DMS 273 (cell line): ENCODE results near the gene GOPC.

Experiments
- DNase-seq: peaks from one replicate; lab custom pipeline; 2025; ENCODE audit not compliant: unreplicated experiment; lab: John Stamatoyannopoulos, UW

GOPC gene

GRCh38 chr6:117550078-117550600 lies 52.2 kb downstream of the GOPC start:
- DNase-seq, result no peak

DNA sequence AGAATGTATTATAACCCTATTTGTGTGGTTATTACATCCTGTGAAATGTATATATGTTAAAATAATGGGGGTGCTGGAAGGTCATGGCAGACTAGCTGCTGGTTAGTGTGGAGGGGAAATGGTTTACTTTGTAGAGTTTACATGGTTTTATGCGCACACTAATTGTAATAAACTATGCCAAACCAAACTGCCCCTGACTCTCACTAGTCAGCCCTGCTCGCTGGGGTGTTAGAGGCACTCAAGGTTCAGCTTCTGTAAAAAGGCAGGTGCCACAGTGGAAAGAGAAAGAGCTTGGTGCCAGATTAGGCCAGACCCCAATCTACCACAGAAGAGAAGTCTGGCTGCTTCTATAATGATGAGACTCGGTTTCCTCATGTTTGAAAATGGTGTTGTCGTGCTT lies 52.7 kb downstream of the GOPC start:
- no peak for DNase-seq

GRCh38 chr6:117548797-117549301 lies 53.5 kb downstream of the GOPC start:
- no peak for DNase-seq

DNA sequence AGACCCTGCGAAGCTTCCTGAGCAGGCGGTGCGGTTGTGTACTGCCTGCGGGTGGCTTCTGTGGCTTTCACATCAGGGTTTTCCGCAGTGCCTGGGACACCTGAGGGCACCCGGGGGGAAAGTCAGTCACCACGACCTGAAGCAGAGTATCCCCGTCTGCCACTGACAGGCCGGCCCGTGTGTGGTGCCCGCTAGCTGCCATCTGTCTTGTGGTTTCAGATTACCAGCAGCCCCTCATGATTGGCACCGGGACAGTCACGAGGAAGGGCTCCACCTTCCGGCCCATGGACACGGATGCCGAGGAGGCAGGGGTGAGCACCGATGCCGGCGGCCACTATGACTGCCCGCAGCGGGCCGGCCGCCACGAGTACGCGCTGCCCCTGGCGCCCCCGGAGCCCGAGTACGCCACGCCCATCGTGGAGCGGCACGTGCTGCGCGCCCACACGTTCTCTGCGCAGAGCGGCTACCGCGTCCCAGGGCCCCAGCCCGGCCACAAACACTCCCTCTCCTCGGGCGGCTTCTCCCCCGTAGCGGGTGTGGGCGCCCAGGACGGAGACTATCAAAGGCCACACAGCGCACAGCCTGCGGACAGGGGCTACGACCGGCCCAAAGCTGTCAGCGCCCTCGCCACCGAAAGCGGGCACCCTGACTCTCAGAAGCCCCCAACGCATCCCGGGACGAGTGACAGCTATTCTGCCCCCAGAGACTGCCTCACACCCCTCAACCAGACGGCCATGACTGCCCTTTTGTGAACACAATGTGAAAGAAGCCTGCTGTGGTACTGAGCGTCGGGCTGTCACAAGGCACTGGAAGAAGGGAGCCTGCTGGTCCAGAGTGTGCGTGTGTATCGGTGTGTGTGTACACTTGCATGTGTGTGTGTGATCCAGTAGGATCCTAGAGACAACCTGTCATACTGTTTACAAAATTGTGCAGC lies 54.4 kb downstream of the GOPC start:
- DNase-seq, result no peak

GRCh38 chr6:117546674-117547073 lies 55.6 kb downstream of the GOPC start:
- no peak for DNase-seq

DNA sequence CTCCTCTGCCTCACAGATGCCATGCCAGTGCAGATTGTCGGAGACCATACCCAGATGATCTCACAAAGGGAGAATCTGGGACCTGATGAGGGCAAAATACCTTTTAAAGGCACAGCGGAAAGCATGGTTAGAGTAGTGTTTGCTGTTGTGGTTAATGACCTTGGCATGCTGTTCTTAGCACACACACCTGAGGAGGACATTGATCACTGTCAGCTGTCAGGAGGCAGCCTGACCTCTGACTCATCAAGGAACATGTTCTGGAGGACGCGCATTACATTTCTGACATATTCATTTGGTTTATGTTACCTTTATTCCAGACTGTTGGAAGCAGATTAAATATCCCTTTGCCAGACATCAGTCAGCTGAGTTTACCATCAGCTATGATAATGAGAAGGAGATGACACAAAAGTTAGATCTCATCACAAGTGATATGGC lies 57.1 kb downstream of the GOPC start:
- no peak for DNase-seq

DNA sequence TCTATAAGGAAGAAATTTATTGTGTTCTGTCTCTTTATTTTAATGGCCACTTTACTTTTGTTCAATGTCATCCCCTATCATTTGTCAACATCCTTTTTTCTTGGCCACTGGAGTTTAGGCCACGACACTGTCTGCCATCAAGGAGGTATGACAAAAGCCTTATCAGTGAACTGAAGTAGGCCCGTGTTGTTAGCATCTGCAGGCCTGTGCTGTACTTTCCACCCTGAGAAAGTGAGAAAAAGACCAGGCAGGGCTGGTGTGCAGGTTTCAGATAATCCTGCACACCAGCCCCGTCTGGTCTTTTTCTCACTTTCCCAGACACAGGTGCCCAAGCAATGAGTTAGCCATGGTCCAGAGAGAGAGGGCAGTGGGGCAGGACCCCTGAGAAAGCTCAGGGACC lies 57.6 kb downstream of the GOPC start:
- DNase-seq, result no peak

- DNase-seq, result no peak
Observed at GRCh38 chr6:117542493-117542892, 59.8 kb downstream of the GOPC start.

DNA sequence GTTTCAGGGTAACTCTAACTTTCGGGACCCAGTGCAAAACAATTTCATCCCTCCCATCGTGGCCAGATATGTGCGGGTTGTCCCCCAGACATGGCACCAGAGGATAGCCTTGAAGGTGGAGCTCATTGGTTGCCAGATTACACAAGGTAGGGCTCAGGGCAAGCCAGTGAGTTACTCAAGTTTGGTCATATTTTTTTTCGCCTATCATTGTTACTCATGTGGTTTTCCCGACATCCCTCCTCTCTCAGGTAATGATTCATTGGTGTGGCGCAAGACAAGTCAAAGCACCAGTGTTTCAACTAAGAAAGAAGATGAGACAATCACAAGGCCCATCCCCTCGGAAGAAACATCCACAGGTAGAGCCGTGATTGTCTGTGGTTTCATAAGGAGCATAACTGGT lies 61.6 kb downstream of the GOPC start:
- no peak for DNase-seq

- no peak for DNase-seq
Observed at GRCh38 chr6:117538615-117539014, 63.7 kb downstream of the GOPC start.

DNA sequence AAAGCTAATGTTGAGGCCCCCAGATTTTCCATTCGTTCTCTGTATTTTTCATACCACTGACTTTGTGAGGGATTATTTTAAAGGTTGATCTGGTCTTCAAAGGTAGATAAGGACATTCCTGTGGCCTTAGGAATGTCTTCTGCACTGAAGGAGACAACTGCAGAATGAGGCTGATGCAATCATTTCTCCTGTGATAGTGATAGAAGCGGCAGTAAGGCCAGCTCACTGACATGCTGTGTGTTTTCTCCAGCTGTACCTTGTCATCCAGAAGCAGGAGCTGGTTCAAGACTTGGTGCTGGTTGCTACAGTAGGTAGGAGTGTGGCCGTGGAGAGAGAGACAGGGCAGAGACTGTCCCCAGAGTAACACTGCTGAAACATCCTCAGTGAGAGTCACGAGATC lies 66.0 kb downstream of the GOPC start:
- no peak for DNase-seq

- DNase-seq, result no peak
Observed at GRCh38 chr6:117534974-117535373, 67.3 kb downstream of the GOPC start.

- DNase-seq, result no peak
Observed at GRCh38 chr6:117533775-117534174, 68.5 kb downstream of the GOPC start.

DNA sequence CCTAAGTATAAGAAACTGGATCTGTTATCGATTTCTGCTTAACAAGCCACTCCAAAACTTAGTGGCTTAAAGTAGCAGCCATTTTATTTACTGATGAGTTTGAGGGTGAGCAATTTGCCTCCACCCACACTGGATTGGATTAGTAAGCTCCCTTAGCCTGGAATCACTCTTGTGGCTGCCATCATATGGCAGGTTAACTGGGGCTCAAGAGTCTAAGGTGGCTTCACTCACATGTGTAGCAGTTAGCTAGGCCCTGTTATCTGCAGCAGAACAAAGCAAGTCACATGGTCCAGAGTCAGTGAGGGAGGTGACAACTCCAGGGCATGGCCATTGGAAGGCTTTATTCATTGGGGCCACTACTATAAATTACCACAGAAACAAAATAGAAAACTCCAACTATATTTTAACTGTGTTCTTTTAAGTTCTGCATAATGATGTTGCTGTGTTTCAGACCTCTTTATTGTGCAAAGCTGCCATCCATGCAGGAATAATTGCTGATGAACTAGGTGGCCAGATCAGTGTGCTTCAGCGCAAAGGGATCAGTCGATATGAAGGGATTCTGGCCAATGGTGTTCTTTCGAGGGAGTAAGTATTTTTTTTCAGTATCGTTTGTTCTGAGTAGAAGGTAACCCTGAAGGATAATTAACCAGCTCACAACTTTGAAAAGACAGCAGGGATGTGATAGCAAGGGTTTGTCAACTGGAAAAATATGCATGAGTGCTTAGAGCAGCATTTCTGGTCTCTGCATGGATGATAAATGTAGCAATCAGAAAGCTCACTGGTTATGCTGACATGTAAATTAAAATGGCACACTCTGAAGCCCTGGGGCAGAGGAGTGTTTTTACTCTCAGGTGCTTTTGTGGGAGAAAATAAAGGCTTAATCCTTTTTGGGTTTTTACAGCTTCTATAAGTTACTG lies 70.2 kb downstream of the GOPC start:
- DNase-seq, result no peak

DNA sequence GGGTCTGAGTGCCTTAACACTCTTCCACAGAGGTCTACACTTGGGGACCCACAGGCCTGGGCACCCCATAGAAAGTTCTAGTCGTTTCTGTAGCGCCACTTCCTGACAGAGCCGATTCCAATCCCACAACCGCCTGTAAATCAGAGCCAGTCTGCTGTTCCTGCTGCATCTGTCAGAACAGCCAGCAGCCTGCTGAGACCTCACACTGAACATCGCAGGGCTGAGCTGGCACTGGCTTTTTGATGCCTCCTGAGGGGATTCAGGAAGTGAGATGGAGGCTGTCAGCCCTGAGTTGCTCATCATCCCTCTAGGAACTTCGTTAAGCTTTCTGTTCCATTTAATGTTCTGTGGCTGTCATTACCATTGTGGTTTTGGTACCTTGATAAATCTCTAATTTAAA lies 71.0 kb downstream of the GOPC start:
- no peak for DNase-seq

DNA sequence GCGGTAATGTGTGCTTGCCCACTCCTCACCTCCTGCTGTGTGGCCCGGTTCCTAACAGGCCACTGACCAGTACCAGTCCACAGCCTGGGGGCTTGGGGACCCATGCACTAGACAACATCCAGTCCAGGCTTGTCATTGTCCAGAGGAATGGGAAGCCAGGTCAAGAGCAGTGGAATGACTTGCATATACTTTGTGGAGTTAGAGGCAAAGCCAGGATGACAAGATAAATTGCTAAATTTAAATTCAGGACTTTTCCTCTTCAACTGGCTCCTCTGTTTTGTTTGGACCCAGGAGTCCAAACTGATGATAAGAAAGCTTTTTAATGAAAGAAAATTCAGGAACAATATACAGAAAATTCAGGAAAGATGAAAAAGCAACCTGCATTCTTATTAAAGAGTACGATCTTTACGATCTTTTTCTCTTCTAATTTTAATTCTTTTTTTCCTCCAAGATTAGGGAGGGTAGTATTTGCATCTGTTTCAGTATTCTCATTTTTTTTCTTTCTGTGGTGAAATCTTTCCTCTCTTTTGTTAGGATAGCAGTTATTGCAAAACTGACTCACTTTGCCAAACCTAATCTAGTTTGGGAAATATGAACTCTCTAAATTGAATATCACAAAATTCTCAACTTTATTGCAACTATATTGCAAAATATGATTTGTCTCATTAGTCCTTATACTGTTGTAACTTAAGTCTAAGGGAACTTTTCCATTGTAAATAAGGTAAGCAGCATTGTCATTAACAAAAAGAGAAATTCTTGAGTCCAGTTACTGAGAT lies 71.7 kb downstream of the GOPC start:
- no peak for DNase-seq

DNA sequence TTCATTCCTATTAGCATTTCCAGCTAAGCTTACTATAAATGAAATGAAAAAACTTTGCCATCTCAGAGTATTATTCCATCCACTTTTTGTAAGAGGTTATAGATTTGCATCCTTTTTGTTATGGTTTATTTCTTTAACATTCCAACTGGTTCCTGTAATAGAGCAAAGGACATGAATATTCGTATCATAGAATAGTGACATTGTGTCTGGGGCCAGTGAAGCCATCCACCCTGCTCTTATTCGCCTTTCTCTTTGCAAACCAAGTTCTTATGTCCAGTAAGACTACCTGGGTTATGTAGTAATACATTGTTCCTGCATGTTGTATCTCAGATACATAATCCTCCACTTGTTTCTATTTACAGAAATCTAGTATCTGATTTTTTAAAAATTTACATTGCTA lies 76.7 kb downstream of the GOPC start:
- DNase-seq, result no peak

GRCh38 chr6:117521791-117522502 lies 80.4 kb downstream of the GOPC start:
- DNase-seq, result no peak

DNA sequence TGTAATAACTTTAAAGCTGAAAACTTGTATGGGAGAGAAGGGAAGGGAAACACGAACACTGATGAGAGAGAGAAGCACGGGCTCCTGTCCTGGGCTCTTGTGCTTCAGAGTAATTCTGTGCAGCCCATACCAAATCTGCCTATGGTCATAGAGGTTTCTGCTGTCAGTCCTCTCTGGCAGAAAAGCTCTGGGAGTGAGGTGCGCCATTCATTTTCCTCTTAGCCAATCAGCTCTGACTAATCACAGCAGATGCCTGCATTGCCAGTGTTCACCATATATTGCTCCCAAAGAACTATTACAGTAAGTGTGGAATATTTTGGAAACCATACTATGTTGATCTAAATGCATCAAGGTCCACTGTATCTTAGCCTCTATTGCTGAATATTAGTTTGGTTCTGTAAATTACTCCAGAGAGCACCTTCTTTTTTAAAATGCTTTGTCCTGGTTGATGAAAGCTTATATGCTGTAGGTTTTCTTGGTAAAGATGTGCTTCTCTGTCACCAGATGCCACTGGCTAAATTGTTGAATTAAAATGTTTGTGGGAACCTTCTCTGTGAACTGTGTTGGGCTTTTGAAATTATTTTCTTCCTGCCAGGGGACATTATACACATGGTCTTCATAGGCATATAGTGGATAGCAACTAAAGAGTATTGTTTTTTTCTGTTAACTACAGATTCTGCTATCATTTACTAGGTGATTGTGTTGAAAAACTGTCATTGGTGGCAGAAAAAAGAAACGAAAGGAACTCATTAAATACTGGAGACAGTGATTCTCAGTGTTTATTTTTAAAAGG lies 81.5 kb downstream of the GOPC start:
- DNase-seq, result no peak
